Ectodermal cell (in vitro differentiated cells): ENCODE data around the gene RAX2.
"Not testable (repeated sequence)": the region's sequence is repeated elsewhere in the genome, so short reads cannot be mapped to it uniquely, and the experiment has no call there.

Experiments used
- H3K27ac ChIP-seq: 2 replicates; pipeline ENCODE4 v1.7.0; 2013; ENCODE audit warnings: mild to moderate bottlenecking, low read depth, low read length; ENCODE audit not compliant: insufficient read depth, poor library complexity, severe bottlenecking
- H3K27me3 ChIP-seq: 2 replicates; pipeline ENCODE4 v1.7.0; 2013; ENCODE audit warnings: mild to moderate bottlenecking, low read length; ENCODE audit not compliant: insufficient read depth, control insufficient read depth, poor library complexity, severe bottlenecking
- H3K36me3 ChIP-seq: one replicate; pipeline ENCODE4 v1.7.0; 2013; ENCODE audit warnings: low read length; ENCODE audit not compliant: control insufficient read depth, insufficient read depth
- H3K4me1 ChIP-seq: one replicate; pipeline ENCODE4 v1.7.0; 2013; ENCODE audit warnings: low read length; ENCODE audit not compliant: control insufficient read depth, insufficient read depth
- H3K4me3 ChIP-seq: 2 replicates; pipeline ENCODE4 v1.7.0; 2013; ENCODE audit warnings: low read depth, low read length, control low read depth; ENCODE audit not compliant: insufficient read depth
- H3K9me3 ChIP-seq: 2 replicates; pipeline ENCODE4 v1.7.0; 2013; ENCODE audit warnings: mild to moderate bottlenecking, low read length, moderate library complexity; ENCODE audit not compliant: control insufficient read depth
- WGBS, 2 experiments: methylation state at CpG; one replicate each; pipeline ENCODE4 v1.1.7; 2013; ENCODE audit warnings: missing lambda C conversion rate in 2 of 2; 5-methylcytosine and 5-hydroxymethylcytosine counted together

RAX2 gene

DNA sequence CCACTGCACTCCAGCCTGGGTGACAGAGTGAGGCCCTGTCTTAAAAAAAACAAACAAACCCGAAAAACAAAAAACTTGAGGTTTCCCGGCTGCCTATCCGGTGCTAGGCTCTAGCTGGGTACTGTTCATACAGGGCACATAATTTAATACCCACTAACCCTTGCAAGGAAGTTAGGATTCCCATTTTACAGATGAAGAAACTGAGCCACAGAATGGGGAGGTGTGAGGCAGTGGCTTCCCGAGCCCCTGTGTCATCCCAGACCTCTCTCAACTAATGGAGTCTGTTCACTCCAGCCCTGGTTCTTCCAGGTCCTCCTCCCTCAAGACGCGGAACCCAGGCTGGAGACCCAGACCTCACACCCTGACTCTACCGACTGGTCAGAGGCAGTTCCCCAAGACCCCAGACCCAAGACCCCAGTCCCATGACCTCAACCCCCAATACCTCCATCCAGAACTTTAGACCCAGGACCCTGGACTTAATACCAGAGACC is 11.1 kb downstream of the RAX2 start:
- no peak overlapping the region for H3K27ac ChIP-seq
- H3K4me1 ChIP-seq: no peaks in the 10 kb centered on the region
- no peaks in the 10 kb centered on the region for H3K9me3 ChIP-seq
- peak overlapping the region; percentile 49 for H3K4me3 ChIP-seq
- H3K36me3 ChIP-seq: peaks cover 5% of the 10 kb centered on the region
- 52% methylated on average over 7 of the region's 7 CpGs for WGBS, 2 experiments
- H3K27me3 ChIP-seq: no peaks in the 10 kb centered on the region

DNA sequence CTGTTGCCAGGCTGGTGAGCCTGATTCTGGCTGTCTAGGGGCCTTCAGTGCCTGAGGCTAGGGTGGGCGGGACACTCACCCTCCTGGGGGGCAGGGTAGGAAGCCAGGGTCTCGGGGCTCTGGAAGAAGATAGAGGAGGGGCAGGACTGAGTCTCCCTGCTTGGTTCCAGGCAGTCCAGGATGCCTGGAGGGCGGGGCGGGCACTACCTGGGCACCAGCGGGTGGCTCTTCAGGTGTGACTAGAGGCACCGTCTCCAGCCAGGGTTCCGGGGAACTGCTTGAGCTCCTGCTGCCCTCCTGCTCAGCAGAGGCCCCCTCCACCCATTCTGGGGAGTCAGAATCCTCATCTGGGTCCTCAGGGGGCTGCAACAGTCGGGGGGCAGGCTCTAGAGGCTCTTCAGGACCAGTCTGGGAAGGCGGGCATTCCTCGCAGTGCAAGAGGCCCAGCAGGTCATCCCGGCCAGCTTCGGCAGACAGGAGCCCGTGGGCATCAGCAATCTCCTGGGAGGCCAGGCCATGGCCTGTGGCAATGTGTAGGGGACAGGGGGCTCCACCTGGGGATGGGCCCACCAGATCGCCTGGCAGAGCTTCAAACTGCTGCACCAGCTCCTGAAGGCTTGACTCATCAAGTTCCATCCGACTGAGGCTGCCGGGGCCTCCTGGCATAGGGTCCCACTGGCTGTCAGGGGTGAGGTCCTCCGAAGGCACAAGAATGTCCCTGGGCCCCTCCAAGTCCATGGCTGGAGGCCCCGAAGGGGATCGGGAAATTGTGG is 12.4 kb downstream of the RAX2 start:
- WGBS, 2 experiments: 94 to 95% methylated on average over 19 of the region's 19 CpGs

DNA sequence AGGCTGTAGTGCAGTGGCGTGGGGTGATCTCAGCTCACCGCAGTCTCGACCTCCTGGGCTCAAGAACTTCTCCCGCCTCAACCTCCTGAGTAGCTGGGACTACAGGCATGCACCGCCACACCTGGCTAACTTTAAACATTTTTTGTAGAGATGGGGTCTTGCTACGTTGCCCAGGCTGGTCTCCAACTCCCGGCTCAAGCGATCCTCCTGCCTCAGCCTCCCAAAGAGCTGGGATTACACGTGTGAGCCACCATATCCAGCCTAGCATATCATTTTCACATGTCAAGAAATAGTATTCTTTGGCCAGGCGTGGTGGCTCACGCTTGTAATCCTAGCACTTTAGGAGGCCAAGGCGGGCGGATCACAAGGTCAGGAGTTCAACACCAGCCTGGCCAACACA is 13.7 kb downstream of the RAX2 start:
- not testable (repeated sequence) for H3K4me1 ChIP-seq
- 91 to 95% methylated on average over 13 of the region's 13 CpGs for WGBS, 2 experiments

More for the DNA sequence above, 12.4 kb downstream of the RAX2 start:
- no peaks in the 10 kb centered on the region for H3K27me3 ChIP-seq
- H3K4me3 ChIP-seq: no peak overlapping the region
- no peaks in the 10 kb centered on the region for H3K9me3 ChIP-seq
- peaks cover 5% of the 10 kb centered on the region for H3K36me3 ChIP-seq
- H3K27ac ChIP-seq: no peak overlapping the region
- H3K4me1 ChIP-seq: no peaks in the 10 kb centered on the region

DNA sequence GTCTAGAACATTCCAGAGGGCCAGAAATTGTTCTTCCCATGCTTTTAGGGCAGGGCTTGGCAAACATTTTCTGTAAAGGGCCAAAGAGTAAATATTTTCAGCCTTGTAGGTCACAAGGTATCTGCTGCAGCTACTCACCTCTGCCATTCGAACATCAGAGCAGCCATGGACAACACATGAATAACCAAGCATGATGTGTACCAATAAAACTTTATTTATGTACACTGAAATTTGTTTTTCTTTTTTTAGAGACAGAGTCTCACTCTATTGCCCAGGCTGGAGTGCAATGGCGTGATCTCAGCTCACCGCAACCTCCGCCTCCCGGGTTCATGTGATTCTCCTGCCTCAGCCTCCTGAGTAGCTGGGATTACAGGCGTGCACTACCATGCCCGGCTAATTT is 14.3 kb downstream of the RAX2 start:
- WGBS, 2 experiments: 96 to 98% methylated on average over 7 of the region's 7 CpGs
- H3K27ac ChIP-seq, H3K9me3 ChIP-seq, H3K36me3 ChIP-seq, H3K27me3 ChIP-seq, H3K4me1 ChIP-seq, H3K4me3 ChIP-seq: not testable (repeated sequence)

More for the DNA sequence above, 13.7 kb downstream of the RAX2 start:
- not testable (repeated sequence) for H3K36me3 ChIP-seq, H3K27me3 ChIP-seq, H3K4me3 ChIP-seq, H3K9me3 ChIP-seq, H3K27ac ChIP-seq

DNA sequence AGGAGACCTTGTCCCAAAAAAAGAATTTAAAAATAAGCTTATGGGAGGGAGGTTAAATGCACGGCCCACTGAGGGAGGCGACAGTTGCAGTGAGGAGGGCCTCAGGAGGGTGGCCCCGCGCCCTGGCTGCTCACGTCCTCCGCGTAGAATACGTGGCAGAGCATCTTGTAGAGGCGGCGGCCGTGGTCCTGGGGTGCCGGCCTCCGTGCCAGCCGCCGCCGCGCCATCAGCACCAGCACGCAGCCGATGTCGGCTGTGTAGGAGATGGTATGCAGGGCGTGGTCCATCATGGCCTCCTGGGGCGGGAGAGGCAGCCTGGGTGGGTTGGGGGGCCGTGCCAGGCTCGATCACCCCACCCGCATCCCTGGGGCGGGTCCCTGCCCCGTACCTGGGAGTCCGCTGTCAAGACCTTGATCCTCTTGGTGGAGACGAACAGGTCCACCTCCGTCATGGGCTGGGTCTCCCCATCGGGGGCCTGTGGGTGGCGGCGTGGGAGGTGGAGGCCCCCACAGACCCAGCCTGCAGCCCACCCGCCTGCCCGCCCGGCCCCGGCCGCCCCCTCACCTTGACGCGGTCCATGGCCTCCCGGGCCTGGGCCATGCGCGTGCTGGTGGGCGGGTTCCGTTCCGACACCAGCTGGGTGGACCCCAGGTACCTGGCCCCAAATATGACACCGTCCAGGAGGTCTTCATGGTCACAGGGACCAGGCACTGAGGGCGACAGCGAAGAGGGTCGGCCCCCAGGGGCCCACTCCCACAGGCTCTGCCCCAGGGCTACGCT is 18.2 kb downstream of the RAX2 start:
- H3K4me3 ChIP-seq: no peak overlapping the region
- H3K27me3 ChIP-seq: no peaks in the 10 kb centered on the region
- no peaks in the 10 kb centered on the region for H3K9me3 ChIP-seq
- WGBS, 2 experiments: 95 to 96% methylated on average over 51 of the region's 51 CpGs
- H3K4me1 ChIP-seq: no peaks in the 10 kb centered on the region
- no peak overlapping the region for H3K27ac ChIP-seq
- peaks cover 7% of the 10 kb centered on the region for H3K36me3 ChIP-seq

DNA sequence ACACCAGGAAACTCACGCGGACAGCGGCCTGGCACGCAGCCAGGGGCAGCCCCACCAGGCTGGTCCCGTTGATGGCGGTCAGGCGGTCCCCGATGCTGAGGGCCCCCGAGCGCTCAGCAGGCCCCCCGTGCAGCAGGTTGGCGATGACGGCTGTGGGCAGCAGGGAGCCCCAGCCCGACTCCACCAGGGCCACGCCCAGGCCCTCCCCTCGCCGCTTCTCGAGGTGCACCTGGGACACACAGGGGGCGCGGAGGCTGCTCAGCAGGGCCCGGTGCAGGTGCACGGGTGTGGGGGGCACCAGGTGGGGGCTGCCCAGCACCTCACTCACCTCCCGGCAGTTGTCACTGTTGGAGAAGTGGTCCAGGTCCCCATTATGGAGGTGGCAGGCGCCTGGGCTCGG is 19.5 kb downstream of the RAX2 start:
- Histone ChIP-seq H3K36me3 (peaks cover 7% of the 10 kb centered on the region), H3K27ac (no peak overlapping the region), H3K27me3 (no peaks in the 10 kb centered on the region), H3K4me3 (no peak overlapping the region), H3K9me3 (no peaks in the 10 kb centered on the region), H3K4me1 (no peaks in the 10 kb centered on the region)
- WGBS, 2 experiments: 96 to 97% methylated on average over 25 of the region's 25 CpGs

DNA sequence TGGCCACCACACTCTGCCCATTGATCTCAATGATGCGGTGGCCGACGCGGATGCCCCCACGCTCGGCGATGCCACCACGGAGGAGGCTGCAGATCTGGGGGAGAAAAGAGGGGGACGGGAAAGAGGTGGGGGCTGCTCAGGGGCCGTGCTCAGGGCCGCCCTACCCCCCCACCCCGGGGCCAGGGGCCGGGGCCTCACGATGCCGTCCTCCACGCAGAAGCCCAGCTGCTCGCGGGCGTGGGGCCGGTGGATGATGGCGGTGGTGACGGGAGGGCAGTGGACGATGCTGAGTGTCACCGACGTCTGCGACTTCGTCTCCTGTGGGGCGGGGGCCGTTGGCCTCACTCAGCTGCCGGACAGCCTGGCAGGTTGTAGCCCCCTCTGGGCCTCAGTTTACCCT is 20.8 kb downstream of the RAX2 start:
- Histone ChIP-seq H3K27me3 (no peaks in the 10 kb centered on the region), H3K27ac (no peak overlapping the region), H3K36me3 (peaks cover 7% of the 10 kb centered on the region), H3K9me3 (no peaks in the 10 kb centered on the region), H3K4me3 (no peak overlapping the region), H3K4me1 (no peaks in the 10 kb centered on the region)
- 97% methylated on average over 30 of the region's 30 CpGs for WGBS, 2 experiments

DNA sequence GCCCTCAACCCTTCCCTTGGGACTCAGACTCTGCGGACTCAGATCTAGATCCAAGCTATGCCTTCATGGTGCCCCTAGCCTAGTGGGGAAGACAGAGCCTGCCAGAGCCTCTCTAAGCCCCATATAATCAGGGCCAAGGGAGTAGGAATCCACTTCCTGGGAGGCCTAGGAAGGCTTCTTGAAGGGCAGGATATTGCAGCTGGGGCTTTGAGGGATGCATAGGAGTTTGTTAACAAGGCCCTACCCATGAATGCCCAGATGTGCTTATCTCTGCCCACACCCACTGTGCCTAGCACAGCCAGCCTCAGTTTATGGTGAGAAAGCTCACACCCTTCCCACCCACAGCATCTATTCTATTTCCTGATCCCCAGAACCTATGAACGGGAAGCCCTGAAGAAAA is 21.8 kb downstream of the RAX2 start:
- Histone ChIP-seq H3K4me1 (no peaks in the 10 kb centered on the region), H3K27ac (no peak overlapping the region), H3K9me3 (no peaks in the 10 kb centered on the region), H3K27me3 (no peaks in the 10 kb centered on the region), H3K36me3 (peaks cover 7% of the 10 kb centered on the region), H3K4me3 (no peak overlapping the region)
- 96 to 98% methylated on average over 2 of the region's 2 CpGs for WGBS, 2 experiments

DNA sequence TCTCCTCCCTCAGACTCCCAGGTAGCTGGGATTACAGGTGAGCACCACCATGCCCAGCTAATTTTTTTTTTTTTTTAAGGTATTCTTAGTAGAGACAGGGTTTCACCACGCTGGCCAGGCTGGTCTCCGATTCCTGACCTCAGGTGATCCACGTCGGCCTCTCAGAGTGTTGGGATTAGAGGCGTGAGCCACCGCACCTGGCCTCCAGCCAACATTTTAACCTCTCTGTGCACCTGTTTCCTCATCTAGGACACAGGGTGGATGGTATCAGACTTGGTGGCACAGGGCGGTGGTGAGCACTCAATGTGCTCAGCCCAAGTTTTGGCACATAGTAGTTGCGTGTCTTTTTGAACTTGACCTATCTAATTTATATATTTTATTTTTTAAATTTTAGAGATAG is 23.1 kb downstream of the RAX2 start:
- no peaks in the 10 kb centered on the region for H3K4me1 ChIP-seq
- H3K4me3 ChIP-seq: no peak overlapping the region
- peaks cover 7% of the 10 kb centered on the region for H3K36me3 ChIP-seq
- no peaks in the 10 kb centered on the region for H3K27me3 ChIP-seq
- no peak overlapping the region for H3K27ac ChIP-seq
- no peaks in the 10 kb centered on the region for H3K9me3 ChIP-seq
- WGBS, 2 experiments: 95 to 96% methylated on average over 7 to 8 of the region's 8 CpGs

DNA sequence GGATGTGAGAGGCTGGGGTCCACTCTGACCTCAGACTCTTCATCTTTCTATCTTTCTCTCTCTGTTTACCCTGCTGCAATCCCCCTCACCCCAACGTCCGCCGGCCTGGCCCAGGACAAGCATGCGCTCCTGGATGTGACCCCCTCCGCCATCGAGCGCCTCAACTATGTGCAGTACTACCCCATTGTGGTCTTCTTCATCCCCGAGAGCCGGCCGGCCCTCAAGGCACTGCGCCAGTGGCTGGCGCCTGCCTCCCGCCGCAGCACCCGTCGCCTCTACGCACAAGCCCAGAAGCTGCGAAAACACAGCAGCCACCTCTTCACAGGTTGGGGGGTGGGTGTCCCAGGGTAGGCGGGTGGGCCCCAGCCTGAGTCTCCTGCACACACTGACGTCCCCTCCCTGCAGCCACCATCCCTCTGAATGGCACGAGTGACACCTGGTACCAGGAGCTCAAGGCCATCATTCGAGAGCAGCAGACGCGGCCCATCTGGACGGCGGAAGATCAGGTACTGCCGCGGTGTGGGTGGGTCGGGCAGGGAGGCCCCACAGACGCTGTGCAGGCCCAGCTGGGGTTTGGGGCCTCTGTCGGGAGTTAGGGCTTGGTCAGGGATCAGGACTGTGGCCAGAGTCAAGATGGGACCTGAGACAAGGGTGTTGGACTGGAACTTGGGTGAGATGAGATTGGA is 25.5 kb downstream of the RAX2 start:
- Histone ChIP-seq H3K36me3 (no peaks in the 10 kb centered on the region), H3K9me3 (no peaks in the 10 kb centered on the region), H3K4me1 (no peaks in the 10 kb centered on the region), H3K27me3 (no peaks in the 10 kb centered on the region), H3K4me3 (no peak overlapping the region), H3K27ac (no peak overlapping the region)
- WGBS, 2 experiments: 93 to 95% methylated on average over 31 of the region's 31 CpGs
